HepG2 (cell line): ENCODE data around the gene PEAK3. TPM values are rescaled to one million over a fixed set of nuclear protein-coding genes. Genes with fewer than 3 reads are reported as not detected.
A peak's percentile ranks its signal among the peaks of the same experiment; 100 is the strongest.

Experiments
- CCAR2 ChIP-seq: fragments of 200-400 bp; formaldehyde crosslinking; optimal IDR thresholded peaks from 2 replicates; pipeline ENCODE3; 2018; ENCODE audit warnings: low read depth, mild to moderate bottlenecking, low read length, moderate library complexity
- ELF1 ChIP-seq: sonication (generic); formaldehyde crosslinking; IDR thresholded peaks from 2 replicates; pipeline ENCODE4 v1.4.0; 2020; ENCODE audit warnings: missing genetic modification reagents
- HNF4A ChIP-seq: sonication (generic); formaldehyde crosslinking; IDR thresholded peaks from 2 replicates; pipeline ENCODE4 v1.4.0; 2020; ENCODE audit warnings: missing genetic modification reagents
- JUND ChIP-seq: sonication (generic); formaldehyde crosslinking; IDR thresholded peaks from 2 replicates; pipeline ENCODE4 v1.8.0; 2022; ENCODE audit warnings: mild to moderate bottlenecking, missing genetic modification reagents
- KLF9 ChIP-seq: IDR thresholded peaks from 2 replicates; pipeline ENCODE4 v1.6.1; 2016; ENCODE audit warnings: low read depth
- MAF1 ChIP-seq: sonication (generic); formaldehyde crosslinking; IDR thresholded peaks from 2 replicates; pipeline ENCODE4 v1.5.0; 2020; ENCODE audit warnings: missing genetic modification reagents, borderline replicate concordance
- NCOA5 ChIP-seq: sonication (generic); formaldehyde crosslinking; IDR thresholded peaks from 2 replicates; pipeline ENCODE4 v1.4.0; 2020; ENCODE audit warnings: missing genetic modification reagents
- NFE2L2 ChIP-seq: fragments of 150-350 bp; IDR thresholded peaks from 2 replicates; pipeline ENCODE4 v1.6.1; 2014; ENCODE audit warnings: low read length
- NFIB ChIP-seq: sonication (generic); formaldehyde crosslinking; IDR thresholded peaks from 2 replicates; pipeline ENCODE4 v1.9.0; 2021; ENCODE audit warnings: missing genetic modification reagents, mild to moderate bottlenecking, borderline replicate concordance
- ONECUT2 ChIP-seq: sonication (generic); formaldehyde crosslinking; IDR thresholded peaks from 2 replicates; pipeline ENCODE4 v1.4.0; 2020; ENCODE audit warnings: missing genetic modification reagents
- RXRB ChIP-seq: IDR thresholded peaks from 2 replicates; pipeline ENCODE4 v1.6.1; 2016; ENCODE audit warnings: borderline replicate concordance, missing genetic modification reagents, missing compliant biosample characterization
- STAG1 ChIP-seq: sonication (generic); formaldehyde crosslinking; IDR thresholded peaks from 2 replicates; pipeline ENCODE4 v1.4.0; 2020; ENCODE audit warnings: missing genetic modification reagents
- ZBTB42 ChIP-seq: sonication (generic); formaldehyde crosslinking; IDR thresholded peaks from 2 replicates; pipeline ENCODE4 v1.5.0; 2020; ENCODE audit warnings: mild to moderate bottlenecking, missing genetic modification reagents
- ZC3H4 ChIP-seq: sonication (generic); formaldehyde crosslinking; IDR thresholded peaks from 2 replicates; pipeline ENCODE4 v1.4.0; 2020; ENCODE audit warnings: missing genetic modification reagents, borderline replicate concordance
- ZNF30 ChIP-seq: sonication (generic); formaldehyde crosslinking; IDR thresholded peaks from 2 replicates; pipeline ENCODE4 v1.5.0; 2020; ENCODE audit warnings: mild to moderate bottlenecking, missing genetic modification reagents
- ZNF367 ChIP-seq: sonication (generic); formaldehyde crosslinking; IDR thresholded peaks from 2 replicates; pipeline ENCODE4 v1.4.0; 2020; ENCODE audit warnings: missing genetic modification reagents, borderline replicate concordance
- ZNF737 ChIP-seq: sonication (generic); formaldehyde crosslinking; IDR thresholded peaks from 2 replicates; pipeline ENCODE4 v1.5.0; 2020; ENCODE audit warnings: missing genetic modification reagents, mild to moderate bottlenecking, borderline replicate concordance
- ZNF772 ChIP-seq: sonication (generic); formaldehyde crosslinking; IDR thresholded peaks from 2 replicates; pipeline ENCODE4 v1.5.0; 2020; ENCODE audit warnings: mild to moderate bottlenecking, missing genetic modification reagents
- ZNF878 ChIP-seq: sonication (generic); formaldehyde crosslinking; IDR thresholded peaks from 2 replicates; pipeline ENCODE4 v1.8.1; 2023; ENCODE audit warnings: mild to moderate bottlenecking, missing genetic modification reagents, moderate library complexity
- polyA plus RNA-seq, 8 experiments: library from polyadenylated mRNA; depleted of rRNA in 3 of 8; stranded (reverse) in 7 of 8; unstranded in 1 of 8; fragments of >200 nt; fragmentation: Illumina TruSeq in 4 of 8; extraction: Trizol in 4 of 8; gene quantifications; 2 replicates each; pipeline versions ENCODE4 v1.2.1 to v1.2.3, GENCODE V29; 2011 to 2016; ENCODE audit warnings: low read depth in 4 of 8, missing spikeins in 1 of 8, mixed read lengths in 1 of 8; ENCODE audit not compliant: insufficient read depth in 1 of 8
- total RNA-seq, 5 experiments: library from RNA; depleted of rRNA; stranded (reverse); fragments of >200 nt; fragmentation: Illumina TruSeq; extraction: Trizol; gene quantifications; 2 replicates each; pipeline ENCODE4 v1.2.3, GENCODE V29; 2016; ENCODE audit warnings: low read depth in 1 of 5
- TF ChIP-seq, protein P1 (sequence below): IDR thresholded peaks from 2 replicates; pipeline ENCODE4 v1.6.1; 2016; ENCODE audit warnings: missing compliant biosample characterization, missing genetic modification reagents, borderline replicate concordance
- TF ChIP-seq, protein P2 (sequence below): sonication (generic); formaldehyde crosslinking; IDR thresholded peaks from 2 replicates; pipeline ENCODE4 v1.4.0; 2020; ENCODE audit warnings: mild to moderate bottlenecking, low read depth, missing genetic modification reagents
- TF ChIP-seq, protein P3 (sequence below), 2 experiments: IDR thresholded peaks; 2 replicates each; pipeline ENCODE4 v1.6.1; 2011 to 2012; ENCODE audit warnings: low read length in 2 of 2, borderline replicate concordance in 1 of 2, low read depth in 1 of 2, mild to moderate bottlenecking in 1 of 2, moderate library complexity in 1 of 2
- TF ChIP-seq, protein P4 (sequence below): sonication (generic); formaldehyde crosslinking; IDR thresholded peaks from 2 replicates; pipeline ENCODE4 v1.8.0; 2022; ENCODE audit warnings: low read depth, missing genetic modification reagents

Gene PEAK3
- total and polyA plus RNA-seq, 2 of the 13 experiments (the other 11 are each of a cell fraction or from before 2014, with no cell fraction given) = not detected

DNA sequence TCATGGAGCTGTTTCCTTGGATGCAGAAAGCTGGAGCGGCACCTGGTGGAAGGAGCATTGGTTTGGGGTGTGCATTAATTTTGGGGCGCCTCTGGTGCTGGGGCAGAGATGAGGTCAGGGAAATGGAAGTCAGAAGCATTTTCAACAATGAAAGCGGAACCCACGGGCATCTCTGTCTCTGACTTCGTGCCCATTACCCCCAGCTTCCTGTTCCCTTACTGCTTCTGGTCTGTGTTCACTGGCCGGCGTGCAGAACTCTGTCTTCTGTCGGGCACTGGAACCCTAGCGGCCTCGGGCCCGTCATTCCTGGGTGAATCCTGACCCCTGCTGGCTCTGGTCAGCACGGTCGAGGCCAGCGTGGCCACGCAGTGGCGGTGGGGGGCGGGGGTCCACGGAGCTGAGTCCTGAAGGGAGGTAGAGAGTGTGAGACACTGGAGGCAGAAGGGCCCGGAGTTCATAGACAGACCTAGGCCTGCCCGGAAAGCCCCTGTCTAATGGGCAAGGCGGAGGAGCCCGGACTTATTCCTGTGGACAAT, 33.9 kb upstream of the PEAK3 start (continued):
- TF ChIP-seq, protein P1, sequence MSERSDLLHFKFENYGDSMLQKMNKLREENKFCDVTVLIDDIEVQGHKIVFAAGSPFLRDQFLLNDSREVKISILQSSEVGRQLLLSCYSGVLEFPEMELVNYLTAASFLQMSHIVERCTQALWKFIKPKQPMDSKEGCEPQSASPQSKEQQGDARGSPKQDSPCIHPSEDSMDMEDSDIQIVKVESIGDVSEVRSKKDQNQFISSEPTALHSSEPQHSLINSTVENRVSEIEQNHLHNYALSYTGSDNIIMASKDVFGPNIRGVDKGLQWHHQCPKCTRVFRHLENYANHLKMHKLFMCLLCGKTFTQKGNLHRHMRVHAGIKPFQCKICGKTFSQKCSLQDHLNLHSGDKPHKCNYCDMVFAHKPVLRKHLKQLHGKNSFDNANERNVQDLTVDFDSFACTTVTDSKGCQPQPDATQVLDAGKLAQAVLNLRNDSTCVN (CRISPR knock-in tag) = peak; percentile 40; the same call in 1 of the 2 replicates
- no peak for TF ChIP-seq KLF9 (CRISPR knock-in tag)
- TF ChIP-seq, protein P2, sequence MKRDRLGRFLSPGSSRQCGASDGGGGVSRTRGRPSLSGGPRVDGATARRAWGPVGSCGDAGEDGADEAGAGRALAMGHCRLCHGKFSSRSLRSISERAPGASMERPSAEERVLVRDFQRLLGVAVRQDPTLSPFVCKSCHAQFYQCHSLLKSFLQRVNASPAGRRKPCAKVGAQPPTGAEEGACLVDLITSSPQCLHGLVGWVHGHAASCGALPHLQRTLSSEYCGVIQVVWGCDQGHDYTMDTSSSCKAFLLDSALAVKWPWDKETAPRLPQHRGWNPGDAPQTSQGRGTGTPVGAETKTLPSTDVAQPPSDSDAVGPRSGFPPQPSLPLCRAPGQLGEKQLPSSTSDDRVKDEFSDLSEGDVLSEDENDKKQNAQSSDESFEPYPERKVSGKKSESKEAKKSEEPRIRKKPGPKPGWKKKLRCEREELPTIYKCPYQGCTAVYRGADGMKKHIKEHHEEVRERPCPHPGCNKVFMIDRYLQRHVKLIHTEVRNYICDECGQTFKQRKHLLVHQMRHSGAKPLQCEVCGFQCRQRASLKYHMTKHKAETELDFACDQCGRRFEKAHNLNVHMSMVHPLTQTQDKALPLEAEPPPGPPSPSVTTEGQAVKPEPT (CRISPR knock-in tag) = 0 out of 2 replicates have a peak, but pooled peaks have one; percentile 43
- TF ChIP-seq ZC3H4 (CRISPR knock-in tag) = no peak
- TF ChIP-seq, protein P3, sequence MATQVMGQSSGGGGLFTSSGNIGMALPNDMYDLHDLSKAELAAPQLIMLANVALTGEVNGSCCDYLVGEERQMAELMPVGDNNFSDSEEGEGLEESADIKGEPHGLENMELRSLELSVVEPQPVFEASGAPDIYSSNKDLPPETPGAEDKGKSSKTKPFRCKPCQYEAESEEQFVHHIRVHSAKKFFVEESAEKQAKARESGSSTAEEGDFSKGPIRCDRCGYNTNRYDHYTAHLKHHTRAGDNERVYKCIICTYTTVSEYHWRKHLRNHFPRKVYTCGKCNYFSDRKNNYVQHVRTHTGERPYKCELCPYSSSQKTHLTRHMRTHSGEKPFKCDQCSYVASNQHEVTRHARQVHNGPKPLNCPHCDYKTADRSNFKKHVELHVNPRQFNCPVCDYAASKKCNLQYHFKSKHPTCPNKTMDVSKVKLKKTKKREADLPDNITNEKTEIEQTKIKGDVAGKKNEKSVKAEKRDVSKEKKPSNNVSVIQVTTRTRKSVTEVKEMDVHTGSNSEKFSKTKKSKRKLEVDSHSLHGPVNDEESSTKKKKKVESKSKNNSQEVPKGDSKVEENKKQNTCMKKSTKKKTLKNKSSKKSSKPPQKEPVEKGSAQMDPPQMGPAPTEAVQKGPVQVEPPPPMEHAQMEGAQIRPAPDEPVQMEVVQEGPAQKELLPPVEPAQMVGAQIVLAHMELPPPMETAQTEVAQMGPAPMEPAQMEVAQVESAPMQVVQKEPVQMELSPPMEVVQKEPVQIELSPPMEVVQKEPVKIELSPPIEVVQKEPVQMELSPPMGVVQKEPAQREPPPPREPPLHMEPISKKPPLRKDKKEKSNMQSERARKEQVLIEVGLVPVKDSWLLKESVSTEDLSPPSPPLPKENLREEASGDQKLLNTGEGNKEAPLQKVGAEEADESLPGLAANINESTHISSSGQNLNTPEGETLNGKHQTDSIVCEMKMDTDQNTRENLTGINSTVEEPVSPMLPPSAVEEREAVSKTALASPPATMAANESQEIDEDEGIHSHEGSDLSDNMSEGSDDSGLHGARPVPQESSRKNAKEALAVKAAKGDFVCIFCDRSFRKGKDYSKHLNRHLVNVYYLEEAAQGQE (IDR thresholded peaks at IDR 0.05; ENCODE audit: borderline replicate concordance in 1 of 2, low read depth in 1 of 2, low read length in 2 of 2) = no peak
- peak; percentile 64; the same call in 1 of the 2 replicates for TF ChIP-seq RXRB
- TF ChIP-seq ZNF878 = no peak
- no peak for TF ChIP-seq NFE2L2
- no peak for TF ChIP-seq NCOA5 (CRISPR knock-in tag)
- no peak for TF ChIP-seq ZNF367
- TF ChIP-seq ONECUT2 (CRISPR knock-in tag) = no peak
- TF ChIP-seq NFIB (CRISPR knock-in tag) = no peak
- no peak for TF ChIP-seq JUND
- TF ChIP-seq ZBTB42 (CRISPR knock-in tag) = no peak
- TF ChIP-seq MAF1 = no peak
- no peak for TF ChIP-seq HNF4A (CRISPR knock-in tag)
- TF ChIP-seq ZNF737 = no peak
- TF ChIP-seq, protein P4, sequence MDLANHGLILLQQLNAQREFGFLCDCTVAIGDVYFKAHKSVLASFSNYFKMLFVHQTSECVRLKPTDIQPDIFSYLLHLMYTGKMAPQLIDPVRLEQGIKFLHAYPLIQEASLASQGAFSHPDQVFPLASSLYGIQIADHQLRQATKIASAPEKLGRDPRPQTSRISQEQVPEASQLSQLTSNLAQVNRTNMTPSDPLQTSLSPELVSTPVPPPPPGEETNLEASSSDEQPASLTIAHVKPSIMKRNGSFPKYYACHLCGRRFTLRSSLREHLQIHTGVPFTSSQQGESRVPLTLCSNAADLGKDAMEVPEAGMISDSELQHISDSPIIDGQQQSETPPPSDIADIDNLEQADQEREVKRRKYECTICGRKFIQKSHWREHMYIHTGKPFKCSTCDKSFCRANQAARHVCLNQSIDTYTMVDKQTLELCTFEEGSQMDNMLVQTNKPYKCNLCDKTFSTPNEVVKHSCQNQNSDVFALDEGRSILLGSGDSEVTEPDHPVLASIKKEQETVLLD (CRISPR knock-in tag) = no peak
- peak; percentile 93 for TF ChIP-seq STAG1 (CRISPR knock-in tag)
- peak; percentile 45; the same call in 1 of the 2 replicates for TF ChIP-seq ZNF772 (CRISPR knock-in tag)
- TF ChIP-seq ELF1 (CRISPR knock-in tag) = peak; percentile 39; the same call in 1 of the 2 replicates
- TF ChIP-seq CCAR2 = no peak
- TF ChIP-seq ZNF30 = no peak
